LNCAP (cell line): ENCODE results near the gene IFNL2.

Experiments
- TF ChIP-seq, protein P1 (sequence below): fragments of 450-650 bp; IDR thresholded peaks from 2 replicates; pipeline ENCODE4 v1.5.1; 2017; ENCODE audit warnings: mild to moderate bottlenecking

IFNL2 gene

DNA sequence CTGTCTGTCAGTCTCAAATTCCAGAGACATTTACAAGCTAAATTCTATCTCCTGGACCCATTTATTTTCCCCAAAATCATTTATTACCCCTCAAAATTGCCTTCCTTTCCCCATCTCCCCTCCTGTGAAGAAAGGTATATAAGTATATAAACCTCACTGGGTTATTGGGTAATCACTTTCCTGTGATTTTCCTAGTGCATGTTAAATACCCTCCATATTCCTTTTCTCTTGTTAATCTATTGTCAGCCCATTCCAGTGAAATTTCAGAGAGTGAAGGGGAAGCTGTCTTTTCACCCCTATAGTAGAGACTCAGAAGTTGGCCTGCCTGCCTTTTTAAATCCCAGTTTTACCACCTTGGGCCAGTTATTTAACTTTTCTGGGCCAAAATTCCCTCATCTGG is 37.9 kb downstream of the IFNL2 start:
- TF ChIP-seq, protein P1, sequence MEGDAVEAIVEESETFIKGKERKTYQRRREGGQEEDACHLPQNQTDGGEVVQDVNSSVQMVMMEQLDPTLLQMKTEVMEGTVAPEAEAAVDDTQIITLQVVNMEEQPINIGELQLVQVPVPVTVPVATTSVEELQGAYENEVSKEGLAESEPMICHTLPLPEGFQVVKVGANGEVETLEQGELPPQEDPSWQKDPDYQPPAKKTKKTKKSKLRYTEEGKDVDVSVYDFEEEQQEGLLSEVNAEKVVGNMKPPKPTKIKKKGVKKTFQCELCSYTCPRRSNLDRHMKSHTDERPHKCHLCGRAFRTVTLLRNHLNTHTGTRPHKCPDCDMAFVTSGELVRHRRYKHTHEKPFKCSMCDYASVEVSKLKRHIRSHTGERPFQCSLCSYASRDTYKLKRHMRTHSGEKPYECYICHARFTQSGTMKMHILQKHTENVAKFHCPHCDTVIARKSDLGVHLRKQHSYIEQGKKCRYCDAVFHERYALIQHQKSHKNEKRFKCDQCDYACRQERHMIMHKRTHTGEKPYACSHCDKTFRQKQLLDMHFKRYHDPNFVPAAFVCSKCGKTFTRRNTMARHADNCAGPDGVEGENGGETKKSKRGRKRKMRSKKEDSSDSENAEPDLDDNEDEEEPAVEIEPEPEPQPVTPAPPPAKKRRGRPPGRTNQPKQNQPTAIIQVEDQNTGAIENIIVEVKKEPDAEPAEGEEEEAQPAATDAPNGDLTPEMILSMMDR: no peak

DNA sequence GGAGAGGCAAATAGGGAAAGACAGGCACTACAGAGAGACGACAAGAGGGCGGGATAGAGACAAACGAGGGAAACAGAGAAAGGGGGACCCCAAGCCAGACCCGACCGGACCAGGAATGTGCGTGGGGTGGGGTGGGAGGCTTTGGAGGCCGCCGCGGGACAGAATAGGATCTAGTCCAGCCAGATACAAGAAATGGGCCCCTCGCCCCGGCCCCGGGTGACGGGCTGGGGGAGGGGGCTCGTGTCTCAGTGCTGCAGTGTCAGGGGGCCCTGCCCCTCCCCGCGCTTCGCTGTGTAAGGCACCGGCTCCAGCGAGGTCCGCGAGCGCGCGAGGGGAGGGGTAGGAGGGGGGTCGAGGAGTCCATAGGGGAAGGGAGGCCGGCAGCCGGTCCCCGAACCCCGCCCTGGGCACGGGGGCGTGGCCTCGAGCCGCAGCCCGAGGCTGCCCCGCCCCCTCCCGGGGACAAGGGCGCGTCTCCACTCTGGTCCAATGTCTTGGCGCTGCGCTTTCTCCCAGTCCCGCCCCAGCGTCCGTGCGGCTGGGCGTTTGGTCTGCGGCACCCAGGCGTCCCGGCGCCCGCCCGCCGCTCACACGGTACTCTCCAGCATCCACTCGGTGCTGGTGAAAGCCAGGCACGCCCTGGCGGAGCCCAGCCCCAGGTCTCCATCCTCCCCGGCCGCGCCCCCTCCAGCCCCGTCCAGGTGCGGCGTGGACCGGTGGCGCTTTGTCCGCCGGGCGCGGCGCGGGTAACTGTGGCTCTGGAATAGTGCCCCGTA is 39.0 kb downstream of the IFNL2 start:
- TF ChIP-seq, protein P1: no peak

DNA sequence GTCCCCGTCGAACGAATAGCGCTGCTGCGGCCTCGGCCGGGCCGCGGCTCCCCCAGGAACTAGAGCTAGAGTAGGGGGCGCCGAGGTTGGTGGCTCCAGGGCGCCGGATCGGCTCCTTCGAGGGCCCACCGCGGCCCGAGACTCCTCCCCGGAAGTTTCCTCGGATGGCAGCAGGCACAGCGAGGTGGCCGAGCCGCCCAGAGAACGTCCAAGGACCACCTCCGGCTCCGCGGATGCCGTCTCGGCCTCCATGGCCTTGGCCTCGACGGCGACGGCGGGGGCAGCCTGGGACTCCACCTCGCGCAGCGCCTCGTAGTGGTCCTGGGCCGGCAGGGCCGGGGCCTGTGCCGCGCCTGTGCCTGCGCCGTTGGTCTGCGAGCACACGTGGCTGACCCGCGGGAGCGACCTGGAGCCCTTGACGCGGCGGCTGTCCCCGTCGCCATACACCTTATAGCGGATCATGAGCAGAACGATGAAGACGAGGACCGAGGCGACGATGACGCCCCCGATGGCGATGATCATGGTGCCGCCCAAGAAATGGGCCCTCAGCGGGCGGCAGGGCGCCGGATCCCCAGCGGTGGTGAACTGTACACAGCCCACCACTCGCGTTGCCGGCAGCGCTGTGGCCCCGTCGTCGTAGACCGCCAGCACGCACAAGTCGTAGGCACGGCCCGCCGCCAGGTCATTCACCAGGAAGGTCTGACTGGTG is 39.8 kb downstream of the IFNL2 start:
- TF ChIP-seq, protein P1: no peak

DNA sequence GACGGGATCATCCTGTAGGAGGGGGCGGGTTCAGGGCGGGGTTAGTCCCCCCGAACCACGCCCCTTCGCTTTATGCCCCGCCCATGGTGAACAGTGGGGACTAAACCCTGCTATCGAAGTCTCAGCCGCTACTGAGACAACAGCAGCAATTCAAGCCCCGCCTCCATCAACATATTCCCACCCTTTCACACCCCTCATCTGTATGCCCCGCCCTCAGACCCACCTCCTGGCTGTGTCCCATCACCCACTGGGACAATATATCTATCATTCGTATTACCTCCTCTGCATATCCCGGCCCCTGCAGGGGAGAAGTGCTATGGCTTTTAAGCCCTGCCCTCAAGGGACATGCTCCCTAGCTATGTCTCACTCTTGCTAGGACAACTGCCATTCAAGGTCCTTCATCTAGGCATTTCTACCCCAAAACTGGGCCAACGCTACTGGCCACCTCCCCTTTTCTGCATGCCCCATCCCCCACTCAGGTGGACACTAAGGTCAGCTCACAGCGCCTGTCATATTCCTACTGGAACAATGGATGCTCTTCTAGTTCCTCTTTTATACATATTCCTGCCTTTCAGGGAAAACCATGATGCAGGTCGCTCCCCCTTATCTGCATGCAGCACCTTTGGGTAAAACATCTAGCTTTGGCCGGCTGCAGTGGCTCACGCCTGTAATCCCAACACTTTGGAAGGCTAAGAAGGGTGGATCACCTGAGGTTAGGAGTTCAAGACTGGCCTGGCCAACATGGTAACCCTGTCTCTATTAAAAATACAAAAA is 40.5 kb downstream of the IFNL2 start:
- TF ChIP-seq, protein P1: no peak

DNA sequence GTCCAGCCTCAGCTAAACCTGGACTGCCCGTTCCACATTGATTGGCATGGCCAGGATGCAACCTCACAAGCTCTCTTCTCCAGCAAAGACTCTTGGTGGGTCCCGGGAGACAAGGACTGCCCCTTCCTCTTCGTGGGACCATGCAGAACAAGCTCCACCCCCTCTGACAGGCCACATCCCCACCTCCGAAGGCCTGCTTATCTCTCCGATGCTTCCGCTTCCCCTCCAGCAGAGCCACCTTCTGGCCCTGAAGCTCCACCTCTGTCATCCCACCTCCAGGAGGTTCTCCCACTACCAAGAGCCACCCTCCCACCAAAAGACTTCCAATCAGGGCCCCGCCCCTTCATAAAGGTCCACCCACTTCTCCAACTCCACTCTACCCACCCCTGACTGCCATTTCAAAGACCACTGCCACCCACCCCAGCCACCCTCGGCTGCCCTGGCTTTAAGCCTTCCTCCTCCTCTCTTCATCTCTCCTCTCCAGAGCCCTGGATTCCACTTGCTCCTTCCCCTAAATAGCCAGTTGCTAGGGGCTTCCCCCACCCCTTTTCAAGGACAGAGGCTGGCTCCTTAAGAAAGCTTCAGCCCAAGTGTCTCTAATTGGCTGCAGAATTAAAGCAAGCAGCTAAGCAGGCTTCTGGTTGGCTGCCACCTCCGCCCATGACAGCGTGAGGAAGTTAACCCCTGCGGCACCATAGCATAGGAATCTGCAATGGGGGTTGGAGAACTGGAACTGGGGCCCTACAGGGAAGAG is 42.5 kb downstream of the IFNL2 start:
- TF ChIP-seq, protein P1: no peak

DNA sequence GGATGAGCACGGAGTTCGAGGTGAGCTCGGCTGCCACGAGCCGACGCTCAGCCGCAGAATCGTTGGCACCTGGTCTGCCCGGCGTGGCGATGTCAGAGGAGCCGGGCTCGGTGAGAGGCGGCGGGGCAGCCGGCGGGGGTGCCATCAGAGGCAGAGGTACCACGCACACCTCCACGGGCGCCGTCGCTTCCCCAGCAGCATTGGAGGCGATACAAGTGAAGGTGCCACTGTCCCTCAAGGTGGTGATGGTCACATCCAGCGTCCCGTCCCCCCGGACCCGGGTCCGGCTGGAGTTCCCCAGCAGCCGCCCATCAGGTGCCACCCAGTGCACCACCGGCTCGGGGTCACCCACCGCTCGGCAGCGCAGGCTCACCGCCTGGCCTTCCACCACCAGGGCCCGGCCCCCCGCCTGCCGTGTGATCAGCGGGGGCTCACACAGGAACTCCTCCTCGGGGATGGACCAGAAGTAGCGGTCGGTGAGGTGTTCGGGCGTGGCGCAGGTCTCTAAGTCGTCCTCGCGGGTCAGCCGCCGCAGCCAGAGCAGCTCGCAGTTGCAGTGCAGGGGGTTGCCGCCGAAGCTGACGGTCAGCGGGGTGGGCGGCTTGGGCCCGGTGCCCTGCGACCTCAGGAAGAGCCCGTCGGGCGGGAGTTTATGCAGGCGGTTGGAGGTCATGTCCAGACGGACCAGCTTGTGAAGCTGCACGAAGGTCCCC is 46.0 kb downstream of the IFNL2 start:
- TF ChIP-seq, protein P1: no peak
